ENCODE measurements around the gene ALDH1L2. TPM values are rescaled to one million over a fixed set of nuclear protein-coding genes. Genes with fewer than 3 reads are reported as not detected.

The ALDH1L2 gene
- total RNA-seq, 1 donor from 2014 or later, result 1.1 TPM

GRCh38 chr12:105077435-105077834, 6.8 kb downstream of the ALDH1L2 start:
- Mint-ChIP-seq H3K36me3 (ENCODE audit: low read depth) (no peaks in the 10 kb centered on the region), H3K9me3 (no peaks in the 10 kb centered on the region), H3K27ac (no peak overlapping the region), H3K4me3 (no peak overlapping the region), H3K4me1 (ENCODE audit: low read depth) (no peaks in the 10 kb centered on the region), H3K27me3 (ENCODE audit: insufficient read depth) (peaks cover 15% of the 10 kb centered on the region)
- DNase-seq (ENCODE audit: low spot score), result no peak
- intact Hi-C loops (cut with micrococcal nuclease), result no loop called here

GRCh38 chr12:105076913-105077312, 7.3 kb downstream of the ALDH1L2 start:
- Mint-ChIP-seq H3K4me1 (ENCODE audit: low read depth) (no peaks in the 10 kb centered on the region), H3K4me3 (no peak overlapping the region), H3K27me3 (ENCODE audit: insufficient read depth) (peaks cover 10% of the 10 kb centered on the region), H3K36me3 (ENCODE audit: low read depth) (no peaks in the 10 kb centered on the region), H3K9me3 (no peaks in the 10 kb centered on the region), H3K27ac (no peak overlapping the region)
- no peak for DNase-seq (ENCODE audit: low spot score)
- intact Hi-C loops (cut with micrococcal nuclease), result no loop called here

- no peak overlapping the region for H3K4me3 Mint-ChIP-seq
- intact Hi-C loops (cut with micrococcal nuclease), result no loop called here
- no peaks in the 10 kb centered on the region for H3K9me3 Mint-ChIP-seq
- no peak overlapping the region for H3K27ac Mint-ChIP-seq
- no peaks in the 10 kb centered on the region for H3K36me3 Mint-ChIP-seq (ENCODE audit: low read depth)
- no peak for DNase-seq (ENCODE audit: low spot score)
- H3K4me1 Mint-ChIP-seq (ENCODE audit: low read depth), result no peaks in the 10 kb centered on the region
- peaks cover 8% of the 10 kb centered on the region for H3K27me3 Mint-ChIP-seq (ENCODE audit: insufficient read depth)
Measured at GRCh38 chr12:105076098-105076497, 8.2 kb downstream of the ALDH1L2 start.

GRCh38 chr12:105072888-105073488, 11.3 kb downstream of the ALDH1L2 start:
- no peaks in the 10 kb centered on the region for H3K9me3 Mint-ChIP-seq
- intact Hi-C loops (cut with micrococcal nuclease), result no loop called here
- peaks cover 3% of the 10 kb centered on the region for H3K27me3 Mint-ChIP-seq (ENCODE audit: insufficient read depth)
- no peaks in the 10 kb centered on the region for H3K36me3 Mint-ChIP-seq (ENCODE audit: low read depth)
- H3K27ac Mint-ChIP-seq, result no peak overlapping the region
- no peak for DNase-seq (ENCODE audit: low spot score)
- H3K4me1 Mint-ChIP-seq (ENCODE audit: low read depth), result no peaks in the 10 kb centered on the region
- no peak overlapping the region for H3K4me3 Mint-ChIP-seq

GRCh38 chr12:105071981-105072380, 12.3 kb downstream of the ALDH1L2 start:
- H3K4me3 Mint-ChIP-seq, result no peak overlapping the region
- no peaks in the 10 kb centered on the region for H3K9me3 Mint-ChIP-seq
- intact Hi-C loops (cut with micrococcal nuclease), result no loop called here
- DNase-seq (ENCODE audit: low spot score), result no peak
- H3K4me1 Mint-ChIP-seq (ENCODE audit: low read depth), result no peaks in the 10 kb centered on the region
- H3K27me3 Mint-ChIP-seq (ENCODE audit: insufficient read depth), result peaks cover 3% of the 10 kb centered on the region
- no peaks in the 10 kb centered on the region for H3K36me3 Mint-ChIP-seq (ENCODE audit: low read depth)
- no peak overlapping the region for H3K27ac Mint-ChIP-seq

- H3K9me3 Mint-ChIP-seq, result no peaks in the 10 kb centered on the region
- no peak for DNase-seq (ENCODE audit: low spot score)
- no peaks in the 10 kb centered on the region for H3K36me3 Mint-ChIP-seq (ENCODE audit: low read depth)
- no peak overlapping the region for H3K4me3 Mint-ChIP-seq
- H3K27me3 Mint-ChIP-seq (ENCODE audit: insufficient read depth), result peaks cover 8% of the 10 kb centered on the region
- intact Hi-C loops (cut with micrococcal nuclease), result no loop called here
- no peak overlapping the region for H3K27ac Mint-ChIP-seq
- no peaks in the 10 kb centered on the region for H3K4me1 Mint-ChIP-seq (ENCODE audit: low read depth)
Measured at GRCh38 chr12:105069936-105070702, 14.1 kb downstream of the ALDH1L2 start.

GRCh38 chr12:105067511-105068031, 16.7 kb downstream of the ALDH1L2 start:
- DNase-seq (ENCODE audit: low spot score), result no peak
- intact Hi-C loops (cut with micrococcal nuclease), result no loop called here
- H3K27me3 Mint-ChIP-seq (ENCODE audit: insufficient read depth), result peaks cover 11% of the 10 kb centered on the region
- H3K9me3 Mint-ChIP-seq, result no peaks in the 10 kb centered on the region
- no peak overlapping the region for H3K27ac Mint-ChIP-seq
- H3K4me3 Mint-ChIP-seq, result no peak overlapping the region
- H3K4me1 Mint-ChIP-seq (ENCODE audit: low read depth), result no peaks in the 10 kb centered on the region
- H3K36me3 Mint-ChIP-seq (ENCODE audit: low read depth), result no peaks in the 10 kb centered on the region

- H3K4me1 Mint-ChIP-seq (ENCODE audit: low read depth), result no peaks in the 10 kb centered on the region
- intact Hi-C loops (cut with micrococcal nuclease), result no loop called here
Measured at GRCh38 chr12:105064564-105065178, 19.6 kb downstream of the ALDH1L2 start.

GRCh38 chr12:105060715-105061378, 23.4 kb downstream of the ALDH1L2 start:
- DNase-seq (ENCODE audit: low spot score), result no peak
- no peak overlapping the region for H3K4me3 Mint-ChIP-seq
- peaks cover 4% of the 10 kb centered on the region for H3K27me3 Mint-ChIP-seq (ENCODE audit: insufficient read depth)
- intact Hi-C loops (cut with micrococcal nuclease), result no loop called here
- peaks cover 2% of the 10 kb centered on the region for H3K36me3 Mint-ChIP-seq (ENCODE audit: low read depth)
- no peak overlapping the region for H3K27ac Mint-ChIP-seq
- H3K4me1 Mint-ChIP-seq (ENCODE audit: low read depth), result peaks cover 7% of the 10 kb centered on the region
- H3K9me3 Mint-ChIP-seq, result peaks cover 5% of the 10 kb centered on the region

More at GRCh38 chr12:105064564-105065178, 19.6 kb downstream of the ALDH1L2 start:
- Mint-ChIP-seq H3K27me3 (ENCODE audit: insufficient read depth) (peaks cover 9% of the 10 kb centered on the region), H3K27ac (no peak overlapping the region), H3K36me3 (ENCODE audit: low read depth) (no peaks in the 10 kb centered on the region), H3K4me3 (no peak overlapping the region), H3K9me3 (no peaks in the 10 kb centered on the region)
- DNase-seq (ENCODE audit: low spot score), result no peak

- H3K4me1 Mint-ChIP-seq (ENCODE audit: low read depth), result peaks cover 15% of the 10 kb centered on the region
- H3K4me3 Mint-ChIP-seq, result no peak overlapping the region
- H3K27ac Mint-ChIP-seq, result no peak overlapping the region
- intact Hi-C loops (cut with micrococcal nuclease), result loop anchor here (10.0 kb wide), 1 partner anchor 562 kb away; no protein-coding TSS in a partner anchor
- no peaks in the 10 kb centered on the region for H3K27me3 Mint-ChIP-seq (ENCODE audit: insufficient read depth)
- peaks cover 13% of the 10 kb centered on the region for H3K9me3 Mint-ChIP-seq
- no peak for DNase-seq (ENCODE audit: low spot score)
- peaks cover 2% of the 10 kb centered on the region for H3K36me3 Mint-ChIP-seq (ENCODE audit: low read depth)
Measured at GRCh38 chr12:105057174-105057573, 27.1 kb downstream of the ALDH1L2 start.

GRCh38 chr12:105053116-105053572, 31.1 kb downstream of the ALDH1L2 start:
- DNase-seq (ENCODE audit: low spot score), result peak; percentile 67
- intact Hi-C loops (cut with micrococcal nuclease), result loop anchor here (1.0 to 10.0 kb wide), 10 partner anchors 67 to 852 kb away; partner anchors contain the start of genes CHST11, NOPCHAP1, SLC41A2 and TXNRD1
- Mint-ChIP-seq H3K4me3 (no peak overlapping the region), H3K27ac (peak overlapping the region; percentile 25), H3K9me3 (peaks cover 13% of the 10 kb centered on the region), H3K36me3 (ENCODE audit: low read depth) (peaks cover 2% of the 10 kb centered on the region), H3K4me1 (ENCODE audit: low read depth) (peaks cover 15% of the 10 kb centered on the region), H3K27me3 (ENCODE audit: insufficient read depth) (no peaks in the 10 kb centered on the region)

GRCh38 chr12:105051981-105052380, 32.3 kb downstream of the ALDH1L2 start:
- Mint-ChIP-seq H3K27ac (no peak overlapping the region), H3K4me1 (ENCODE audit: low read depth) (peaks cover 11% of the 10 kb centered on the region), H3K27me3 (ENCODE audit: insufficient read depth) (no peaks in the 10 kb centered on the region), H3K9me3 (peaks cover 16% of the 10 kb centered on the region), H3K4me3 (no peak overlapping the region), H3K36me3 (ENCODE audit: low read depth) (peaks cover 3% of the 10 kb centered on the region)
- no peak for DNase-seq (ENCODE audit: low spot score)
- intact Hi-C loops (cut with micrococcal nuclease), result loop anchor here (2.0 to 10.0 kb wide), 3 partner anchors 175 to 595 kb away; partner anchors contain the start of gene CHST11
